G401.6 (cell line): Measurements from ENCODE around the gene KCNMA1.

Source experiments
- FAIRE-seq: peaks from 2 replicates; lab custom pipeline; 2012; peaks lifted over from hg19 to GRCh38; lab: Jason Lieb, UNC

The KCNMA1 gene

DNA sequence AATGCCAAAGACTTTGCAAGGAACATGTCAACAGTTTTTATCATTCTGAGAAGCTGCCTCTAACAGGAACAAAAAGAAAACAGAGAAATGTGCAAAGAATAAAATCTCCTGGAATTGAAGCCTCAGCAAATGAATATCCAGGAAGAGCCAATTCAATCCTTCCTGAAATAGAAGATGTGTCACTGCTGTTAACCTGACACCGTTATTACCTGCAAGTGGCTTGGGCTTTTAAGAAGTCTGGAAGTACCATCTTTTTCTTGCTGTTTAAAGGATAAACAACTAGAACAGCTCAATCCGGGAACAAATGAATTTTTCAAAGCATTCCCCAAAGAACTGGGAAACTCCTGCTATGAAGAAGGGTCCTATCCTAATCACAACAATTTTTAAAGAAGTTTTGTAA, 434.8 kb downstream of the KCNMA1 start:
- no peak for FAIRE-seq

DNA sequence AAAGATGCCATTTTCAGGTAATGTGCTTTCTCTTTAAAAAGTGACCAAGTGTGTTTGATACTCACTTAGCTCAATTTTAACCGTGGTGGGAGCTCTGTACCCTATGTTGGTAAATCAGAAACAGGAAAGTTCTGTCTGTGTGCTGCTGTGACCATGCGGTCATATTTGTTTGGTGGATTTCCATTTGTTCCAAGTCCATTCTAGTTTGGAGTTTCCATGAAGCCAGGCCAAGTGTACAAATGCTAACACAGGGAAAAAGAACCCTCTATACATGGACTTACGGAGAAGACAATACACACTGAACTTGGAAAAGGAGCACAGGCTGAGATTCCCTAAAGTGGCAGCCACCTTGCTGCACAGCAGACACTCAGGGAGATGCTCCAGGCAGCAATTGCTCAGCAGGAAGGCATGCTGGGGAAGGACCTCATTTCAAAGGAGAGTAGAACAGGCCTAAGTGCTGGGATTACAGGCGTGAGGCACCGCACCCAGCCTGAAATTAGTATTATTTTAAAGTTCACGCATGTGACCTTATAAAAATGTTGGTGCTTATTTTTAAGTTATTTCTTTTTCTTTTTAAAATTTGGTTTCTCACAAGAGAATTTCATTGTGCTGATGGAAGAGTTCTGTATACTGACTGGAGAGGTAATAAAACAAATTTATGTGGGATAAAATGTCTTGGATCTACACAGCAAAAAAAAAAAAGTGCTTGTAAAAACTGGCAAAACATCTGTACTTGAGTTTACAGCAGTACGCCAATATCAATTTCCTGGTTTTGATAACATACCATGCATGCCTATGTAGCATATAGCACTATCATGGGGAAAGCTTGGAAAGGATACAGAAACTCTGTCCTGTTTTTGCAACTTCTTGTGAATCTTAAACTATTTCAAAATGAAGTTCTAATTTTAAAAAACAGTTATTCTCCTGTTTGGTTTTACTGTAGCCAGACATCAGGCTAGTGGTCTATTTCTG, 436.2 kb downstream of the KCNMA1 start:
- FAIRE-seq, result no peak

DNA sequence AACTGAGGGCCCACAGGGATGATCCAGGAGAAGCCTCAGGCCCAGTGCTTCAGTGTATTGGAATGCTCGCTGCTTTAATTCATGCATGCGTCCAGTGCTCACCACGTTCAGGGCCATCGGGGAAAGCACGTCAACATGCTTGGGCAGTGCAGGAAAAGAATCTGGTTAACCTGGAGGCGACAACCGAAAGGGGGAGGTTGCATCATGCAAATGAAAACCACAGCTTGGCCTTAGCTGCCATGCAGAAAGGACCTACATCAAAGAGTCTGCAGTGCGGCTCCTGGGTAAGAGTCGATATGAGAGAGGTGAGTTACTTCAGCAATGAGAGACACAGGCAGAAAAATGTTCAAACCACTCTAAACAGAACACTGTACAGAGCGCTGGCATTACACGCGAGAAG, 440.1 kb downstream of the KCNMA1 start:
- no peak for FAIRE-seq

DNA sequence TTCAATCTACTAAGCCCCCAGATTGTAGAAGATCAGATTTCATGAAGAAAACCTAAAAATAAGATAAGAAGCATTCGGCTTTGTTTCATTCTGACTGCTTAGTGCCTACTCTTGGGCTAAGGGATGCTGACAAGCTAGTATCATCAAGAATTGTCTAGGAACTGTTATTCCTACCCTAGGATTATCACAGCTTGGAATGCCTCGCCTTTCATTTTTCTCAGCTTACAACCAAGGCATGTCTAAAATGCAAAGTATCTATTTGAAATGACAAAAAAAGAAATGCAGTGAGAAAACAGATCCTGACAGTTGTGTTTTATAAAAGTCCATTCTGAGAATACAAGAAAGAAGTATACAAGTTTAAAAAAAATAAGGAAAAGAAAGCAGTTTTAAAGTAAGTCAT, 441.0 kb downstream of the KCNMA1 start:
- FAIRE-seq, result no peak

DNA sequence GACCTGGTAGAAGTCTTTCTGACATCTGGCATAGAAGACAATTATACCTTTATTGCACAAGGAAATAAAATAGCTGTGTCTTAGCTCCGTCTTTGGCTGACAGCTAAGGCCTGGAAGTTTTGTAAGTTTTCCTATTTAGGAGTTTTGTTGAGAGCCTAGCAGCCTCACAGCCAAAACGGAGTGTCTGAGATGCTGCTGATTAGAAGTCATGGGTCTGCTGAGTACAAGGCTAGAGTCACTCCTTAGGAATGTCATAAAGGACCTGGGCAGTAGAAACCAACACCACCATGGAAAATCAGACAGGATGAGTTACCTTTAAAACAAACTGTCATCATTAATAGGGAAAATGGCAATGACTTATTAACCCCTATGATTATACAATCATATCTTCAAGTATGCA, 442.5 kb downstream of the KCNMA1 start:
- no peak for FAIRE-seq

DNA sequence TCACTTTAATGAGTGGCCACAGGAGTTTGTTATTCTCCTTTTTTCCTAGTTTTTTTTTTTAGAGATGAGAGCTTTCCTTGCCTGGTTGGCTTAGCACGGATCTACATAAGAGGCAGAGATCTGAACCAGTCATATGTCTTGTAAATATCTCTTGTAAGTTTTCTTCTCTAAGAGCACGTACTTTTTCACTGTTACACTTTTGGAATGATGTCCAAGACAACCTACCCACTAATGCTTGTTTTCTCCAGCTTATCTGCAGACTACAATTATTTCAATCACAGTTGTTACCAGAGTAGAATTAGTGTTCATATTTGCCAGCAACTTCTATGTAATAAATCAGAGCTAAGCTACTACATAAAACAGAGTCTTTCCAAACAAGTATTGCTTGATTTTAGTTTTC, 444.6 kb downstream of the KCNMA1 start:
- no peak for FAIRE-seq

DNA sequence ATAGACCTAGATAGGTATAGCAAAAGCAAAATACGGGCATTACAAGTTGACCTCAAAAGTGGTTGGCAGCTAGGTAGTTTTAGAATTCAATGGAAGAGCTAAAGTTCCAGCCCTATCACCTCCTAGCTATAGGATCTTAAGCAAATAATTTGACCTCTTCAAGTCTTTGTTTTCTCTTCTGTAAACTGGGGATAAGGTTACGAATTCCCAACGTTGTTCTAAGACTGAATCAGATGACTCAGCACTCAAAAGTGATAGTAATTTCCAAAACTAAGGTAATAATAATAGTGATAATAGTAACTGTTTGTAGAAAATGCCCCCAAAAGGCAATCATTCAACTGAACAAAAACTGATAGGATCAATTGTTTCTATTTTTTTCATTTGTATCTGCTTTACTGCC, 445.2 kb downstream of the KCNMA1 start:
- no peak for FAIRE-seq

DNA sequence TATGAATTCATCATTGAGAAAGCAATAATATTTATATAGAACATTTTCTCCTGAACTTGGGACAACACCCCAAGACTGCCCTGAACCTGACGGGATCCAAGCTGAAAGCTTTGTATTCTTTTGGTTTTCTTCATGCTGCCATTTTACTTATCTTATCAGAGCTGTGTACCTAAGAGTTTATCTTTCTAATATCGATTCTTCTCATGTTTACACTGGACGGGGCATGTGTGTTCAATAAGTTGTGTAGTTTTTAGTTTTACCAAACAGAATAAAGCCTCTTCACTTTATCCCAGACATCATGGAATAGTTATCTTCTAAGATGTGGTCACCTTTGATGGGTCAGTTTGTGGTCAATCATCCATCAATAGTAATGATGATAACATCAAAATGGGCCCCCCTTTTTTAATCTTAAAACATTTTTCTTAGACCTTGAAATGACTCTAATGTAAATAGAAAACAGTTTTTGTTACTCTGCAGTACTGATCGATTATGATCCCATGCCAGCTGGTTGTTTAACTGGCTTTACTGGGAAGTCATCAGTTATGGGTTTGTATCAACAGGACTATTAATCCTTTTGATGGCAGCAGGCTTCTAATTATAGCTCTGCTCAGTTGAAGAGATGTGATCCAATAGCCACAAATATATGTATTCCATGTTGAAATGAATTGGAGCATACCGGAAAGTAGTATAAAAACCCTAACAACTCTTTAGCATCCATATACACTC, 446.1 kb downstream of the KCNMA1 start:
- FAIRE-seq, result no peak

DNA sequence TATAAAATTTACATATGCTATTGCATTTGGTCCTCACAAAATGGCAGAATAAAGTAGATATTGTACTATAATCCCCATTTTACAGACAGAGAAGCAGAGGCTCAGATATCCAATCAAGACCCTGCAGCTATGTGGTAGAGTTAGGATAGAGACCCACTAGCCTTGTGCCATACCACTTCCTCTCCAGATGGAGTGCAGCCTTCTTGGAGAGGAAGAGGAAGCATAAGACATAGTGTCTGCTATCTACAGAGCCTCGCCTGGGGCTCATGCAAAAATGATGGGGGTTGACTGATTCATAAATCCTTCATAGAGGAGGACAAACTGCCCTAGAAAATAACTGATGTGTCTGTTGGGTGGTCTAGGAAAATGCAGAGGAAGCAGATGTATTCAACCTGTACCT, 447.3 kb downstream of the KCNMA1 start:
- no peak for FAIRE-seq

DNA sequence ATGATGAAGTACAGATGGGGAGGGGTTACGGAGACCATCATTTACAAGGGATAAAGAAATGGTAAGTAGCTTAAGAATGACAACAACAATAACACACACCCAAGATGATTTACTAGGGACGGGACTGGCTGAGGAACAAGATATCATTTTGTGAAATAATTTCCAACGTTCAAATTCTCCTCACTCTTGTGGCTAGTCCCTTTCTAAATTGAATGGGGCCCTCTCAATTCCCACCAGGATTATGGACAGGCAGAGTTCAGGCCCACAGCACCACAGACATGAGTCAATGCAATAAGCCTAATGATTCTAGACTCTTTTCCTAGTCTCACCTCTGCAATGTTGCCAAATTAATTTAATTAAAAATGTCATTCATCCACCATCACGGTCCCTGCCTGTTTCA, 448.1 kb downstream of the KCNMA1 start:
- no peak for FAIRE-seq

DNA sequence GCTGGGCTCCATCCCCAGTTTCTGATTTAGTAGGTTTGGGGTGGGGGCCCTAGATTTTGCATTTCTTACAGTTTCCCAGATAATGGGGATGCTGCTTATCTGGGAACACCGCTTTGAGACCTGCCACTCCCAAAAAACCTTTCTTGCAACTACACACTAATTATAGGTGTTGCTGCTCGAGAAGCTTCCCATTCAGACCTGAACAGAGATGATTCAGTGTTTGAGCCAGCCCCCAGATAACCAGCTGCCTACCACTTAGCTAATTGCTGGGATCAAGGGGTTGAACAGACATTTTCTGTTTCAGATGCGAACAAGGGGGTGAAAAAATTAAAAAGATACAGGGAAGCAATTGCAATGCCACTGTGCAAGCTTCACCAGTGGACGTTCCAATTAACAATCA, 448.5 kb downstream of the KCNMA1 start:
- FAIRE-seq, result no peak

DNA sequence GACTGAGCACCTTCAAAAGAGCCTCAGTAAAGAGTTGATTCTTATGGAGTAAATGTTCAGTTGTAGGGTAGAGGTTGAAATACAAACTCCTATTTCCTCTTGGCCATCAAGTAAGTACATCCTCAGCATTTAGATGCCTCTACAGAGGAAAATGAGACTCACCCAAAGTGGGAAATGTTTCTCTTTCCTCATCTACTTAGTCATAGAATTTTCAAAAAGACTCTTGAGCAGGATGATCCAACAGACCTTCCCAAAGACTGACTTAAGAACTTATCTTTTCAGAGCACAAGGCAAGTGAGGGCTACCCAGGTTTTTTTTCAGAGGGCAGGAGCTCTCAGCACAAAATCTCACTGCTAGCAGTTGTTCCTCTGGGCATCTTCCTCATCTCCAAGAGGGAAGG, 449.1 kb downstream of the KCNMA1 start:
- FAIRE-seq, result no peak

DNA sequence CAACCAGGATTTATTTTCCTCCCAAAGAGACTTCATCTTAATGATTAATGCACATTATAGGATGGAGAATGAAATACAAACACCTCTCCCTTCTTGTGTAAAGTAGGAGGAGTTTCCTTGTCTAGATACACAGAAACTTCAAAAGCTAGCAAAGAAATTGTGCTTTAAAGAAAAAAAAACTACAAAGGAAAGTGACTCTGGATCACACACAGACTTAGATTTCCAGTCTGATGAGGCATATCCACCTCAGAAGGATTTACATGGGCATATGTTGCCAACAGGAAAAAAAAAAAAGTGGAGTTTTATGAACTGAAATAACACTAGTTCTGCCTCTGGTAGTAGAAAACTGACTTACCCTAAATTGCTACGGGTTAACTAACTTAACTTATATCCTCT, 449.6 kb downstream of the KCNMA1 start:
- FAIRE-seq, result no peak

DNA sequence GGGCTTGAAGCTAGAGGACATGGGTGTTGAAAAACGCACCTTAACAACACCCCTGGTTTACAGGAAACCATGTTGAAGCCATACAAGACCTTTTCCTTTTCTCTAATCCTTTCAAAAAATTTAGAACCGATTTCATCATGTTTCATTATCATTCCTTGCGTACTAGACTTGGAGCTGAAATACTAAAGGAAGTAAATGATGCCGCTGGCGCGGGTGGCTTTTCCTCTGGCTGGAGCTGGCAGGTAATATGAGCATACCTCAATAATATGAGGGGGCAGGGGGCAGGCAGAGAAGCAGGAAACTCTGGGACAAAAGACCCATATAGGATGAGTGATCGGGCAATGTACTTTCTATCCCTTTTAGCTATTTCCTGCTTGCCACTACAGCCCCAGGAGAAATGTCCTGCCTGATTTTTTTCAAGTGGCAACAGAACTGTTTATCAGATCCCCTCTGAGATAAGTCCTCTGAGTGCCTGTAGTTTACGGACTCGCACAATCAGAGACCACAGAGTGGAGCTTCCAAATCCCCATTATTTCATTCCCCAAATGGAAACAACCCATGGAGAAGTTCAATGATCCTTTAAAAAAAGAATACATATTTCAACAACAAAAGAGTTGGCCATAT, 450.1 kb downstream of the KCNMA1 start:
- FAIRE-seq, result no peak

DNA sequence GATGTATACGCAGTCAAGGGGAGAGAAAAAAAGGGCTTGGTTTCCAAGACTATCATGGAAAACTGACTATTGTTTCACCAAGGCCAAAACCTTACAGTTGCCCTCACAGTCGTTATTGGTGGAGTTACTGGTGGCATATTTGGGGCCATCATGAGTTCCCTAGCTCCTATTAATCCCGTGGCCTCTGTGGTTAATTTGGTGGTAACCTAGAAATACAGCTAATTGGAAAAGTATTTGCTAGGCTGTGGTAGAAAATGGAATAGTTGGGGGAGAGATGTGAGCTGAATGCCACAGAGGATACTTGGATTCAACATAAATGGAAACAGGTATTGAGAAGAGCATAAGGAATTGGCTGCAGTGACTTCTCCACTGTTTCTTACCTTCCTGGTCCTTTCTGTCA, 450.7 kb downstream of the KCNMA1 start:
- no peak for FAIRE-seq

DNA sequence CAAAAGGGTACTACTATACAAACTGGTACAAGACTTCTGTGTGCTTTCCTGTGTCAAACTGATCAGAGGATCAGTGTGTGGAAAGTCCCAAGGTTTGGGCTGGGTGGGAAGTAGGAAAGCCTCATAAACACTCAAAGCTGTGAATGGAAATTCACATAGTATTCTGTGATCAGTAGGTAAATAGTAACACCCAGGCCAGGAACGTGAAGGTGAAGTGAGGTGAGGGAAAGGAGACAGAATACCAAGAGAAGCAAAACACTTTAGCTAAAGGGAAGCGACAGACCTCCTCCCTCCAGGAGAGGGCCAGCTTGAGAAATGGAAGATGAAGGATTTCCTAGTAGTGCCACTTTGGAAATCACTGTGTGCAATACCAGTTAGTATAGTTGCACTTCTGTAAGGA, 451.9 kb downstream of the KCNMA1 start:
- FAIRE-seq, result no peak

DNA sequence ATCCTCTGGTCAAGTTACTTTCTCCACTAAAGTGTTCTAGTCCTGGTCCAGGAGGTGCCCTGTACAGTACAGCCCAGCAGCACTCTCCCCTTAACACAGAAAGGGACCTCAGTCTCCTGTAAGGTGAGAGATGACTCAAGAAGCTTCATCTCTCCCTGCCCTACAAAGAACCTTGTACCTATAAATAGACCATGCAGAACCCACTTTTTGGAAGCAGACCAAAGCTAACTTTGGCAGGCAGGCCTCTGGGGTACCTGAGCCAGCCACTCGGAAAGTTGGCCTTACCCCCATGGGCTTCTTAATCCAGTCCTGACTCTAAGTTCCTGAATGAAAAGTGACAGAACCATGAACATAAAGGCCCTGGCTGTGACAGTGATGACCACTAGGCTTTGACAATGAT, 454.8 kb downstream of the KCNMA1 start:
- FAIRE-seq, result no peak

DNA sequence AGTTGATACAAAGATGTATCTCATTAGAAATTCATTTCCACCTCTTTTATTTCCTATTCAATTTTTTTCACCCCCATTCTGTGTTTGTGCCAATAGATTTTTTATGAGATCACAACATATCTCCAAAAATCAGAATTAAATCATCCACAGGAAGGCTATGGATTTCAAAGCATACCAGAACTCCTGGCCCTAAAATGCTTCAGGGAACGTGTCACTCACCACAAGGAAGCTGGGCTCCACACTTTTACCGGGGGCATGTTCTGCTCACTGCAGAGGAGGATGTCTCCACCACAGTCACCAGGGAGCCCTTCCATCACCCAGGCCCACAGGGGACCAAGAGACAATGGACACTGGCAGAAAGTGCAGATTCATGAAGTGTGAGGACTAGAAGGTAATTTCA, 456.8 kb downstream of the KCNMA1 start:
- no peak for FAIRE-seq

DNA sequence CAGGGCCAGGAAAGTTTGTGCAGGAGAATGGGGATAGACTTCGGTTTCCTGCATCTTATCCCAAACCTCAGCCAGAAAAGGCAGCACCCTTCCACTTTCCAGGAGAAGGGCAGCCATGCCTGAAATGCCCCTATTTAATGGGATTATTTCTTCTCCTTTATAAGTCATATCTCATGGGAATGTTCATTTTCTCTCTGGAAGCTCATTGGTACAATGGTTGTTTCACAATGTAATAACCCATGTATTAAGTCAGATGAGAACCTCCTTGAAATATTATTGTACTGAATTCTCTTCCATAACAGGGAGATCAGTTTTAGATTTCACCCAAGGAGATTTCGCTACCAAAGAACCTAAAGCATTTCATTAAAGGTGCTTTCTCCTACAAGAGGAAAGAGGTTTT, 457.5 kb downstream of the KCNMA1 start:
- FAIRE-seq, result no peak

DNA sequence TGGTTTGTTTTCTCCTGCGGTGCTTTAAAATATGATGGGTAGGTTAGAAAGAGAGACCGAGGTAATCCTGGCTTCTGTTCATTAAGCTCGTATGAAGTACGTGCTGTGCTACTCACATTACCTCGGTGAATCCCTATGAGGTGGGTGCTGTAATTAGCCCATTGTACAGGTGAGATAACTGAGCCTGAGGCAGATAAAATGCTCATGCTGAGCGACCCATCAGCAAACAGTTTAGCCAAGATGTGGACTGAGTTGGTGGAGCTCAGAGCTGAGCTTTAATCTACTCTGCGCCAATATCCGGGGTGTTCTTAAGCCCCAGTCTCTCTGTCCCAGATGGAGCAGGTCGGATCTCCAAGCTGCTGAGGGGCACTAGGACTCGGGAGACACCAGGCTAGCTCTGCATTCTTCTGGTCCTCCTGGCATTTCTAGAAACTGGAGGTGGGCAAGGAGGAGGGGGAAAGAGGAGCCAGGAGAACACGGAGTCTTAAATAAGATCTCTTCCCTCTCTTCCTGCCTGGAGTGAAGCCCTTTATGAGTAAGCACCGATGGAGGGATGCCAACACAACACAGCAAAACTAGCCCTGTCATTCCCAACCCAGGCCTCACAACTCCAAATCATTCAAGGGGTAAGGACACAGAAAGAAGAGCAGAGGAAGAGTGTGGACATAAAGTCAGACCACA, 458.5 kb downstream of the KCNMA1 start:
- FAIRE-seq, result no peak

DNA sequence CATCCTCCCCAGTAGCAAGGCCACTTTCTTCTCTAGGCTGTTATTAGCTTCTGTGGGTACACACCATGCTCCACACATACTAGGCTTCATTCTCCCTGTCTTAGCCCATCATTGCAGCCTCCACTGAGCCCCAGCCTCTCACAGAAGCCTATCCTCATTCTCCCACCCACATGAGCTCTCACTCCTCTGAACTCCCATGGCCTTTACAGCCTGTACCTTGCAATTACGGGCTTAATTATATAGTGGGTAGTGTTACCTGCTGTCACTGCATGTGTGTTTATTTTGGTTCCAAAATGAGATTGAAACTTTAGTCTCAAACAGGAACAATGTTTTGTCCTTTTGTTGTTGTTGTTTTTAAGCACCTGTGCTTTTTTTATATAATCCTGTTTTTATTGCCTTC, 460.0 kb downstream of the KCNMA1 start:
- FAIRE-seq, result no peak

DNA sequence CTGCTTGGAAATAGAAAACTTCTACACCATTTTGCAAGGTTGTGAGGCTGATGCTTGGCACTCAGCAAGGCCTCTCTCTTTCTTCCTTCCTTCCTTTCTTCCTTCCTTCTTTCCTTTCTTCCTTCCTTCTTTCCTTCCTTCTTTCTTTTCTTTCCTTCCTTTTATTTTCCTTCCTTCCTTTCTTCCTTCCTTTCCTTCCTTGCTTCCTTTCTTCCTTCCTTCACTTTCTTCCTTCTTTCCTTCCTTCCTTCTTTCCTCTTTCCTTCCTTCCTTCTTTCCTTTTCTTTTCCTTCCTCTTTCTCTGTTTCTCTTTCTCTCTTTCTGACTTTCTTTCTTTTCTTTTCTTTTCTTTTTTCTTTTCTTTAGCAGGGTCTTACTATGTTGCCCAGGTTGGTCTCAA, 460.4 kb downstream of the KCNMA1 start:
- no peak for FAIRE-seq

DNA sequence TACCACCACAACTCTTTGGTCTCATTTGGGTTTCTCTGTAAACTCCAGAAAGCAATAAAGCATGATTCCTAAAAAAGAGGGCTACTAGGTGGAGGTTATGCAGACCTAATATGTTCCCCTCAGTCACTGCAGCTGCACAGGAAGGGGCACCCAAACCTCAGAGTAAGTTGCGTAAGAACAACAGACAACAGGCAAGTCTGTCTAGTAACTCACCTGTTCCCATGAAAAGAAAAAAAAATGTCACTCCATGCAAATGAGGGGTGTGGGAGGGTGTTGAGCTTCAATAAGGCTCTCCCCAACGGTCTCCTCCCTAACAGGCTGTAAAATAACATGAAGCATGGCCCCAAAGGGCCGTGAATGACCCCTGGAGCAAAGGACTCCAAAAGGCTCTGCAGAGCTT, 461.4 kb downstream of the KCNMA1 start:
- FAIRE-seq, result no peak
